GM19240 (cell line): ENCODE data around the gene MOB3C.
A peak's percentile ranks its signal among the peaks of the same experiment; 100 is the strongest.

Experiments used
- DNase-seq: peaks from one replicate; pipeline ENCODE4 v3.0.0; 2011; ENCODE audit warnings: low spot score; ENCODE audit not compliant: insufficient read length

The MOB3C gene

GRCh38 chr1:46606255-46606965 lies 10.2 kb downstream of the MOB3C start:
- no peak for DNase-seq

- DNase-seq = no peak
These were observed 11.4 kb downstream of the MOB3C start for GRCh38 chr1:46605232-46605631.

GRCh38 chr1:46603858-46604549 lies 12.6 kb downstream of the MOB3C start, which contains the start of gene MKNK1:
TSS of gene MKNK1 (minus strand) at chr1:46604268. CDS start at chr1:46583327, 20,941 bp downstream.
- DNase-seq = peak; percentile 97

GRCh38 chr1:46603481-46603857 lies 13.1 kb downstream of the MOB3C start:
- DNase-seq = no peak

- DNase-seq = no peak
These were observed 15.2 kb downstream of the MOB3C start for GRCh38 chr1:46601257-46602007.

- no peak for DNase-seq
These were observed 17.3 kb downstream of the MOB3C start for GRCh38 chr1:46599059-46599970.

- DNase-seq = no peak
These were observed 19.8 kb downstream of the MOB3C start for GRCh38 chr1:46596846-46597245.

- no peak for DNase-seq
These were observed 20.6 kb downstream of the MOB3C start for GRCh38 chr1:46596036-46596435.

- no peak for DNase-seq
These were observed 21.5 kb downstream of the MOB3C start for GRCh38 chr1:46595127-46595526.

GRCh38 chr1:46594063-46594462 lies 22.5 kb downstream of the MOB3C start:
- no peak for DNase-seq

GRCh38 chr1:46592823-46593222 lies 23.8 kb downstream of the MOB3C start:
- no peak for DNase-seq

- DNase-seq = no peak
These were observed 27.1 kb downstream of the MOB3C start for GRCh38 chr1:46589529-46589928.

- DNase-seq = no peak
These were observed 29.5 kb downstream of the MOB3C start for GRCh38 chr1:46587069-46587468.

- DNase-seq = no peak
These were observed 31.2 kb downstream of the MOB3C start for GRCh38 chr1:46585312-46585938.

- no peak for DNase-seq
These were observed 33.1 kb downstream of the MOB3C start for GRCh38 chr1:46583494-46583893.

- DNase-seq = no peak
These were observed 33.6 kb downstream of the MOB3C start for GRCh38 chr1:46582972-46583371.

GRCh38 chr1:46581681-46582455 lies 34.7 kb downstream of the MOB3C start:
- DNase-seq = no peak

GRCh38 chr1:46580140-46580903 lies 36.3 kb downstream of the MOB3C start:
- DNase-seq = no peak

GRCh38 chr1:46577671-46578070 lies 38.9 kb downstream of the MOB3C start:
- no peak for DNase-seq
